GM23338 (cell line): ENCODE results near the gene CADM4.

Experiments used
- CREB1 ChIP-seq: fragments of 250-450 bp; sonication (Bioruptor Pico); IDR thresholded peaks from 2 replicates; pipeline ENCODE4 v1.5.0; 2020; ENCODE audit warnings: low read depth, mild to moderate bottlenecking, moderate library complexity
- EZH2 ChIP-seq: fragments of 200-600 bp; sonication (generic); IDR thresholded peaks from one replicate; pipeline ENCODE4 v1.8.0; 2017; ENCODE audit warnings: antibody characterized with exemption, mild to moderate bottlenecking, low read depth; ENCODE audit not compliant: unreplicated experiment
- EZH2phosphoT487 ChIP-seq: fragments of 200-600 bp; sonication (generic); IDR thresholded peaks from one replicate; pipeline ENCODE4 v1.8.1; 2018; ENCODE audit warnings: antibody characterized with exemption; ENCODE audit not compliant: unreplicated experiment
- JUNB ChIP-seq: IDR thresholded peaks from one replicate; pipeline ENCODE4 v1.6.1; 2016; ENCODE audit warnings: antibody characterized with exemption; ENCODE audit not compliant: unreplicated experiment
- NANOG ChIP-seq: IDR thresholded peaks from 2 replicates; pipeline ENCODE4 v1.6.1; 2016; ENCODE audit warnings: antibody characterized with exemption, borderline replicate concordance
- POLR2AphosphoS5 ChIP-seq: IDR thresholded peaks from 2 replicates; pipeline ENCODE4 v1.6.1; 2016; ENCODE audit warnings: antibody characterized with exemption, low read depth
- ZNF114 ChIP-seq: fragments of 250-450 bp; sonication (Bioruptor Pico); IDR thresholded peaks from 2 replicates; pipeline ENCODE4 v1.5.0; 2020; ENCODE audit warnings: mild to moderate bottlenecking, moderate library complexity
- ZNF331 ChIP-seq: fragments of 250-450 bp; sonication (Bioruptor Pico); IDR thresholded peaks from 2 replicates; pipeline ENCODE4 v1.5.0; 2020; ENCODE audit warnings: low read depth, mild to moderate bottlenecking, moderate library complexity
- TF ChIP-seq, protein P1 (sequence below), 2 experiments: fragments of 200-600 bp in 1 of 2; sonication (generic) in 1 of 2; conservative IDR thresholded peaks; 2 replicates each; pipeline versions ENCODE4 v1.5.1 to v1.6.1; 2016 to 2017; ENCODE audit warnings: antibody characterized with exemption in 2 of 2, low read depth in 2 of 2, mild to moderate bottlenecking in 2 of 2, moderate library complexity in 1 of 2
- TF ChIP-seq, protein P2 (sequence below): IDR thresholded peaks from one replicate; pipeline ENCODE4 v1.6.1; 2018; ENCODE audit warnings: antibody characterized with exemption; ENCODE audit not compliant: unreplicated experiment
- TF ChIP-seq, protein P3 (sequence below): IDR thresholded peaks from 2 replicates; pipeline ENCODE4 v1.6.1; 2016; ENCODE audit warnings: antibody characterized with exemption

DNA sequence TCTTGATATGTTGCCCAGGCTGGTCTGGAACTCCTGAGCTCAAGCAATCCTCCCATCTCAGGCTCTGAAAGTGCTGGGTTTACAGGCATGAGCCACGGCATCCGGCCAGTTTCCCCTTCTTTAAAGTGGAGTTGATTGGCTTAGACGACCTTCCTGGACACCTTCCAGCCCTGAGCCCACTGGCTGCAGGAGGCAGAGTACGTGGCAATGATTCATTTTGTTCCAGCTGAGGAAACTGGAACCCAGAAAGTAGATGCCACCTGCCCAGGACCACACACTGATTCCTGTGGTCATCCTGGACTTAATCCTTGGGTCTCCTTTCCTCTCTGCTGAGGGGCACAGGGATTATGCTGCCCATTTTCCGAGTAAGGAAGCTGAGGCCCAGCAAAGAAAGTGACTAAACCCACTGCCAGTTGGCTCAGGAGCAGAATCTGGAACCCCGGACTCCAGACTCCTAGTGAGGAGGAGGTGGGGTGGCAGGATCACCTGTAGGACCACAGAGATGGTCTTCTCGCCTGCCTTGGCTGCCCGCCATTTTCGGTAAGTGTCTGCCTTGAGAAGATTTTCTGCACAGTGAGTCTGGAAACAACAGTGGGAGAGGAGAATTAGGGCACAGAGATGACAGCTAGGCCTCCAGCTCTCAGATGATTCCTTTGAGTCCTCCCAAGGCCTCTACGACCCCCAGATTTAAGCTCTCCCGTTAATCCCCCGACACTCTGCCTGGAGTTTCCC is 65.1 kb downstream of the CADM4 start:
- TF ChIP-seq, protein P1, sequence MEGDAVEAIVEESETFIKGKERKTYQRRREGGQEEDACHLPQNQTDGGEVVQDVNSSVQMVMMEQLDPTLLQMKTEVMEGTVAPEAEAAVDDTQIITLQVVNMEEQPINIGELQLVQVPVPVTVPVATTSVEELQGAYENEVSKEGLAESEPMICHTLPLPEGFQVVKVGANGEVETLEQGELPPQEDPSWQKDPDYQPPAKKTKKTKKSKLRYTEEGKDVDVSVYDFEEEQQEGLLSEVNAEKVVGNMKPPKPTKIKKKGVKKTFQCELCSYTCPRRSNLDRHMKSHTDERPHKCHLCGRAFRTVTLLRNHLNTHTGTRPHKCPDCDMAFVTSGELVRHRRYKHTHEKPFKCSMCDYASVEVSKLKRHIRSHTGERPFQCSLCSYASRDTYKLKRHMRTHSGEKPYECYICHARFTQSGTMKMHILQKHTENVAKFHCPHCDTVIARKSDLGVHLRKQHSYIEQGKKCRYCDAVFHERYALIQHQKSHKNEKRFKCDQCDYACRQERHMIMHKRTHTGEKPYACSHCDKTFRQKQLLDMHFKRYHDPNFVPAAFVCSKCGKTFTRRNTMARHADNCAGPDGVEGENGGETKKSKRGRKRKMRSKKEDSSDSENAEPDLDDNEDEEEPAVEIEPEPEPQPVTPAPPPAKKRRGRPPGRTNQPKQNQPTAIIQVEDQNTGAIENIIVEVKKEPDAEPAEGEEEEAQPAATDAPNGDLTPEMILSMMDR (conservative IDR thresholded peaks at IDR 0.05; ENCODE audit: low read depth in 2 of 2), result no peak
- TF ChIP-seq EZH2, result no peak
- TF ChIP-seq, protein P2, sequence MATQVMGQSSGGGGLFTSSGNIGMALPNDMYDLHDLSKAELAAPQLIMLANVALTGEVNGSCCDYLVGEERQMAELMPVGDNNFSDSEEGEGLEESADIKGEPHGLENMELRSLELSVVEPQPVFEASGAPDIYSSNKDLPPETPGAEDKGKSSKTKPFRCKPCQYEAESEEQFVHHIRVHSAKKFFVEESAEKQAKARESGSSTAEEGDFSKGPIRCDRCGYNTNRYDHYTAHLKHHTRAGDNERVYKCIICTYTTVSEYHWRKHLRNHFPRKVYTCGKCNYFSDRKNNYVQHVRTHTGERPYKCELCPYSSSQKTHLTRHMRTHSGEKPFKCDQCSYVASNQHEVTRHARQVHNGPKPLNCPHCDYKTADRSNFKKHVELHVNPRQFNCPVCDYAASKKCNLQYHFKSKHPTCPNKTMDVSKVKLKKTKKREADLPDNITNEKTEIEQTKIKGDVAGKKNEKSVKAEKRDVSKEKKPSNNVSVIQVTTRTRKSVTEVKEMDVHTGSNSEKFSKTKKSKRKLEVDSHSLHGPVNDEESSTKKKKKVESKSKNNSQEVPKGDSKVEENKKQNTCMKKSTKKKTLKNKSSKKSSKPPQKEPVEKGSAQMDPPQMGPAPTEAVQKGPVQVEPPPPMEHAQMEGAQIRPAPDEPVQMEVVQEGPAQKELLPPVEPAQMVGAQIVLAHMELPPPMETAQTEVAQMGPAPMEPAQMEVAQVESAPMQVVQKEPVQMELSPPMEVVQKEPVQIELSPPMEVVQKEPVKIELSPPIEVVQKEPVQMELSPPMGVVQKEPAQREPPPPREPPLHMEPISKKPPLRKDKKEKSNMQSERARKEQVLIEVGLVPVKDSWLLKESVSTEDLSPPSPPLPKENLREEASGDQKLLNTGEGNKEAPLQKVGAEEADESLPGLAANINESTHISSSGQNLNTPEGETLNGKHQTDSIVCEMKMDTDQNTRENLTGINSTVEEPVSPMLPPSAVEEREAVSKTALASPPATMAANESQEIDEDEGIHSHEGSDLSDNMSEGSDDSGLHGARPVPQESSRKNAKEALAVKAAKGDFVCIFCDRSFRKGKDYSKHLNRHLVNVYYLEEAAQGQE, result no peak
- TF ChIP-seq EZH2phosphoT487, result no peak
- TF ChIP-seq, protein P3, sequence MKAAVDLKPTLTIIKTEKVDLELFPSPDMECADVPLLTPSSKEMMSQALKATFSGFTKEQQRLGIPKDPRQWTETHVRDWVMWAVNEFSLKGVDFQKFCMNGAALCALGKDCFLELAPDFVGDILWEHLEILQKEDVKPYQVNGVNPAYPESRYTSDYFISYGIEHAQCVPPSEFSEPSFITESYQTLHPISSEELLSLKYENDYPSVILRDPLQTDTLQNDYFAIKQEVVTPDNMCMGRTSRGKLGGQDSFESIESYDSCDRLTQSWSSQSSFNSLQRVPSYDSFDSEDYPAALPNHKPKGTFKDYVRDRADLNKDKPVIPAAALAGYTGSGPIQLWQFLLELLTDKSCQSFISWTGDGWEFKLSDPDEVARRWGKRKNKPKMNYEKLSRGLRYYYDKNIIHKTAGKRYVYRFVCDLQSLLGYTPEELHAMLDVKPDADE, result no peak
- TF ChIP-seq NANOG, result no peak
- no peak for TF ChIP-seq POLR2AphosphoS5
- no peak for TF ChIP-seq JUNB
- no peak for TF ChIP-seq CREB1 (CRISPR knock-in tag)
- no peak for TF ChIP-seq ZNF331 (CRISPR knock-in tag)
- no peak for TF ChIP-seq ZNF114 (CRISPR knock-in tag)
